Mesendoderm (in vitro differentiated cells): Measurements from ENCODE around the gene ALK.

Experiments
- DNase-seq: peaks from one replicate; pipeline ENCODE4 v3.0.0; 2013
- H2AK5ac ChIP-seq: 2 replicates; pipeline ENCODE4 v1.6.1; 2013; ENCODE audit warnings: low read length, inconsistent platforms
- H2BK120ac ChIP-seq: 2 replicates; pipeline ENCODE4 v1.6.1; 2013; ENCODE audit warnings: low read depth, mild to moderate bottlenecking, low read length, moderate library complexity, mixed read lengths
- H2BK15ac ChIP-seq: replicated peaks from 2 replicates; pipeline ENCODE4 v1.6.1; 2013; ENCODE audit warnings: low read depth, mild to moderate bottlenecking, moderate library complexity
- H2BK5ac ChIP-seq: 2 replicates; pipeline ENCODE4 v1.6.1; 2013; ENCODE audit warnings: low read length, inconsistent platforms
- H3K18ac ChIP-seq: 2 replicates; pipeline ENCODE4 v1.6.1; 2013; ENCODE audit warnings: mild to moderate bottlenecking, low read length, mixed read lengths
- H3K23ac ChIP-seq: one replicate; pipeline ENCODE4 v1.6.1; 2013; ENCODE audit warnings: low read length
- H3K27ac ChIP-seq: 2 replicates; pipeline ENCODE4 v1.5.1; 2013; ENCODE audit warnings: low read depth, mild to moderate bottlenecking, inconsistent platforms, low read length, moderate library complexity
- H3K27me3 ChIP-seq: 2 replicates; pipeline ENCODE4 v1.6.1; 2013; ENCODE audit warnings: low read length, control low read depth, mild to moderate bottlenecking, inconsistent platforms; ENCODE audit not compliant: insufficient read depth, poor library complexity
- H3K36me3 ChIP-seq: 2 replicates; pipeline ENCODE4 v1.6.1; 2013; ENCODE audit warnings: low read length, inconsistent platforms; ENCODE audit not compliant: control insufficient read depth, insufficient read depth
- H3K4ac ChIP-seq: one replicate; pipeline ENCODE4 v1.6.1; 2013; ENCODE audit warnings: low read depth, mild to moderate bottlenecking, low read length, moderate library complexity
- H3K4me1 ChIP-seq: 2 replicates; pipeline ENCODE4 v1.6.1; 2013; ENCODE audit warnings: low read depth, low read length, inconsistent platforms; ENCODE audit not compliant: control insufficient read depth
- H3K4me2 ChIP-seq: 2 replicates; pipeline ENCODE4 v1.6.1; 2013; ENCODE audit warnings: low read length
- H3K4me3 ChIP-seq: 2 replicates; pipeline ENCODE4 v1.5.1; 2013; ENCODE audit warnings: mild to moderate bottlenecking, low read length
- H3K56ac ChIP-seq: one replicate; pipeline ENCODE4 v1.6.1; 2013; ENCODE audit warnings: low read length
- H3K79me1 ChIP-seq: 2 replicates; pipeline ENCODE4 v1.6.1; 2013; ENCODE audit warnings: low read length, inconsistent platforms
- H3K79me2 ChIP-seq: 2 replicates; pipeline ENCODE4 v1.6.1; 2013; ENCODE audit warnings: mild to moderate bottlenecking, low read length; ENCODE audit not compliant: control insufficient read depth, insufficient read depth
- H3K9ac ChIP-seq: 2 replicates; pipeline ENCODE4 v1.6.1; 2013; ENCODE audit warnings: low read length, inconsistent platforms
- H4K5ac ChIP-seq: one replicate; pipeline ENCODE4 v1.6.1; 2013; ENCODE audit warnings: low read length
- H4K8ac ChIP-seq: one replicate; pipeline ENCODE4 v1.6.1; 2013; ENCODE audit warnings: low read depth, mild to moderate bottlenecking, control low read depth, low read length, moderate library complexity
- WGBS: extraction: QIAGEN DNeasy Blood & Tissue Kit; methylation state at CpG from one replicate; pipeline ENCODE4 v1.1.7; 2013; ENCODE audit warnings: low lambda C conversion rate, missing lambda C conversion rate; ENCODE audit not compliant: insufficient coverage; ENCODE audit errors: extremely low coverage; 5-methylcytosine and 5-hydroxymethylcytosine counted together

ALK gene

DNA sequence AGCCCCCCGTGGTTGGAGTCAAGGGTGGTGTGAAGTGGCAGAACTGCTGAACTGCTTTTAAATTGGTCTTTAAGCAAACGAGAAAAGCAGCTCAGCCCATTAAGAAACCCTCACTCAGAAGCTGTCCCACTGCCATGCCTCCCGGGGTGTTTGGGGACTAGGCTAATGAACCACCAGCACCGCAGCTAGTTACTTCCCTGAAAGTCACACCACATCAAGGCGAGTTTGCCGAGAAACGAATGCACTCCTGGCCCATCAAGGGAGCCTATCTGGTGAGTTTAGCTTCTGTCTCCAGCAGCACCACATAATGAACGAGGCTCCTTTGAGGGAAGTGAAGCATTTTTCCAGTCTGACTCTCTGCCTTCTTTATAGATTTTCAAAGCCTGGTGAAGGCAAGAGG is 14.6 kb upstream of the ALK start:
- no peak overlapping the region for H2AK5ac ChIP-seq
- no peak overlapping the region for H3K56ac ChIP-seq
- H3K18ac ChIP-seq, result no peak overlapping the region
- no peak for DNase-seq
- H3K27me3 ChIP-seq, result no peaks in the 10 kb centered on the region
- no peak overlapping the region for H3K4me3 ChIP-seq
- H2BK120ac ChIP-seq, result no peak overlapping the region
- H3K36me3 ChIP-seq, result no peaks in the 10 kb centered on the region
- no peak overlapping the region for H4K5ac ChIP-seq
- no peak overlapping the region for H4K8ac ChIP-seq
- H2BK15ac ChIP-seq, result no peak overlapping the region
- no CpG with 5 or more reads among the region's 8 CpGs for WGBS
- H3K27ac ChIP-seq, result no peak overlapping the region
- no peaks in the 10 kb centered on the region for H3K79me2 ChIP-seq
- H3K4me1 ChIP-seq, result no peaks in the 10 kb centered on the region
- no peak overlapping the region for H3K9ac ChIP-seq
- H3K79me1 ChIP-seq, result no peaks in the 10 kb centered on the region
- H3K23ac ChIP-seq, result no peak overlapping the region
- H2BK5ac ChIP-seq, result no peak overlapping the region
- H3K4ac ChIP-seq, result no peak overlapping the region
- H3K4me2 ChIP-seq, result no peak overlapping the region

DNA sequence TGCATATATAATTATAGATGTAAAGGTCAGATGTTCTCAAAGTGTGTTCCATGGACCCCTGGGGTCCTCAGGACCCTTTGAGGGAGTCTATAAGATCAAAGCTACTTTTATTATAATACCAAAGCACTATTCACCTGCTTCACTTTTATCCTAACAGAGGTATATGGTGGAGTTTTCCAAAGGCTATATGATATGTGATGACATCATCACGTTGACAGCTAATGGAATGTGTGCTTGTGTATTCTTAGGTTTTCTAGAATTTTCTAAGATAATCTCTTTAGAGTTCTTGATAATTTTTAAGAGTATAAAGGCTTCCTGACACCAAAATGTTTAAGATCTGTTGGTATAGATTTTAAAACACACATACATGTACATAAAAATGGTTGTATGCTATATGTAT is 10.4 kb upstream of the ALK start:
- Histone ChIP-seq H3K56ac (no peak overlapping the region), H3K4me3 (no peak overlapping the region), H3K36me3 (no peaks in the 10 kb centered on the region), H3K9ac (no peak overlapping the region), H3K23ac (no peak overlapping the region), H2AK5ac (no peak overlapping the region), H3K18ac (no peak overlapping the region), H3K27me3 (no peaks in the 10 kb centered on the region), H2BK120ac (no peak overlapping the region), H4K5ac (no peak overlapping the region), H2BK15ac (no peak overlapping the region), H3K4ac (no peak overlapping the region), H2BK5ac (no peak overlapping the region), H3K79me1 (no peaks in the 10 kb centered on the region), H3K4me2 (no peak overlapping the region), H3K4me1 (no peaks in the 10 kb centered on the region), H3K27ac (no peak overlapping the region), H4K8ac (no peak overlapping the region), H3K79me2 (no peaks in the 10 kb centered on the region)
- WGBS, result no CpG with 5 or more reads among the region's 1 CpG
- no peak for DNase-seq

DNA sequence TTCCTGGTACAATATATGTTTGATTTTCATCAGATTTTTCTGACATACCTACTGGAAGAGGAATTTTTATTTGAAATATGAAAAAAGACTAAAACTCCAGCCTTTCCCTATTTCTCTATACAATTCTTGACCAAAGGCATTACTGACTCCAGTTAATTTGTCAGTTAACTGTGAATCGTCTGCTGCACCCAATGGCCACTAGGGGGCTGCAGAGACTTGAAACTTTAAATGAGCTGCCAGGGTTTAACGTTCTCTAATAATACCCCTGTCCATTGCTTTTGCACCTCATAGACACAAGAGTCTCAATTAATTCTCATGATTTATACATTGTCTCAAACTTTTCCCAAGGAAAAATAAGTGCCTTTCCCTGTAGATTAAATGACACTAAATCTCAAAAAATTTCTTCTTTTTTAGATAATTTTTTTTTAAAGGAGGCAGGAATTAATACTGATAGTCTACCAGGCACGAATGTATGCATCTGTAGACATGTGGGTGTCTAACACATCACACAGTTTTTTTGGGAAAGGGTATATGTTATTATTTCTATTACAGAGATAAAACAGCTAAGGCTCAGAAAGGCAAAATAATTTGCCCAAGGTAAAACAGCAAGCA is 1.8 kb upstream of the ALK start:
- no peak overlapping the region for H3K23ac ChIP-seq
- H3K18ac ChIP-seq, result no peak overlapping the region
- H2BK120ac ChIP-seq, result no peak overlapping the region
- no peaks in the 10 kb centered on the region for H3K79me1 ChIP-seq
- H3K9ac ChIP-seq, result no peak overlapping the region
- no peak overlapping the region for H4K8ac ChIP-seq
- no peak overlapping the region for H4K5ac ChIP-seq
- no peak overlapping the region for H3K4me3 ChIP-seq
- no peaks in the 10 kb centered on the region for H3K79me2 ChIP-seq
- no CpG with 5 or more reads among the region's 3 CpGs for WGBS
- H3K4ac ChIP-seq, result no peak overlapping the region
- H2BK5ac ChIP-seq, result no peak overlapping the region
- no peak overlapping the region for H3K56ac ChIP-seq
- H3K27me3 ChIP-seq, result peaks cover 14% of the 10 kb centered on the region
- H2BK15ac ChIP-seq, result no peak overlapping the region
- H2AK5ac ChIP-seq, result no peak overlapping the region
- H3K36me3 ChIP-seq, result no peaks in the 10 kb centered on the region
- H3K4me1 ChIP-seq, result no peaks in the 10 kb centered on the region
- H3K27ac ChIP-seq, result no peak overlapping the region
- peak; percentile 71 for DNase-seq
- H3K4me2 ChIP-seq, result no peak overlapping the region

DNA sequence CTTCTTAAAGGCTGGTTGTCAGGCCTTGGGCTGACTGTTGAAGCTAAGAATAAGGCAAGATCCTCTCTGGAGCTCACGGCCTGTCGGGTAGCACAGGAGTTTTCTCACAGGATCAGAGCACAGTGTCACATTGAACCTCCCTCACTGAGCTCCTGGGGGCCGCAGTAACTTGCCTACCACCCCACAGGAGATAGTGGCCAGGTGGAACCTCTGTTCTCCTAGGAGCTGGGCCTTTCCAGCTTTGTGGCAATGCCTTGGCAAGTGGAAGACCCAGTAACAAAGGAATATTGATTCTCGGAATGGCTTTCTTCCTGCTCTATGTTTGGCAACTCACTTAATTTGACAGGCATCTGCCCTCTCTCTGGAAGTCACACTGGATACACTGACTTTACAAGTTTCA is 1.2 kb upstream of the ALK start:
- Histone ChIP-seq H3K56ac (no peak overlapping the region), H3K23ac (no peak overlapping the region), H2BK5ac (no peak overlapping the region), H3K4me3 (no peak overlapping the region), H3K79me1 (no peaks in the 10 kb centered on the region), H3K18ac (no peak overlapping the region), H2AK5ac (no peak overlapping the region), H3K4ac (no peak overlapping the region), H2BK15ac (no peak overlapping the region), H3K27me3 (peaks cover 14% of the 10 kb centered on the region), H2BK120ac (no peak overlapping the region), H3K79me2 (no peaks in the 10 kb centered on the region), H4K5ac (no peak overlapping the region), H3K27ac (no peak overlapping the region), H3K4me2 (no peak overlapping the region), H3K4me1 (no peaks in the 10 kb centered on the region), H4K8ac (no peak overlapping the region), H3K9ac (no peak overlapping the region), H3K36me3 (no peaks in the 10 kb centered on the region)
- DNase-seq, result no peak
- no CpG with 5 or more reads among the region's 4 CpGs for WGBS

DNA sequence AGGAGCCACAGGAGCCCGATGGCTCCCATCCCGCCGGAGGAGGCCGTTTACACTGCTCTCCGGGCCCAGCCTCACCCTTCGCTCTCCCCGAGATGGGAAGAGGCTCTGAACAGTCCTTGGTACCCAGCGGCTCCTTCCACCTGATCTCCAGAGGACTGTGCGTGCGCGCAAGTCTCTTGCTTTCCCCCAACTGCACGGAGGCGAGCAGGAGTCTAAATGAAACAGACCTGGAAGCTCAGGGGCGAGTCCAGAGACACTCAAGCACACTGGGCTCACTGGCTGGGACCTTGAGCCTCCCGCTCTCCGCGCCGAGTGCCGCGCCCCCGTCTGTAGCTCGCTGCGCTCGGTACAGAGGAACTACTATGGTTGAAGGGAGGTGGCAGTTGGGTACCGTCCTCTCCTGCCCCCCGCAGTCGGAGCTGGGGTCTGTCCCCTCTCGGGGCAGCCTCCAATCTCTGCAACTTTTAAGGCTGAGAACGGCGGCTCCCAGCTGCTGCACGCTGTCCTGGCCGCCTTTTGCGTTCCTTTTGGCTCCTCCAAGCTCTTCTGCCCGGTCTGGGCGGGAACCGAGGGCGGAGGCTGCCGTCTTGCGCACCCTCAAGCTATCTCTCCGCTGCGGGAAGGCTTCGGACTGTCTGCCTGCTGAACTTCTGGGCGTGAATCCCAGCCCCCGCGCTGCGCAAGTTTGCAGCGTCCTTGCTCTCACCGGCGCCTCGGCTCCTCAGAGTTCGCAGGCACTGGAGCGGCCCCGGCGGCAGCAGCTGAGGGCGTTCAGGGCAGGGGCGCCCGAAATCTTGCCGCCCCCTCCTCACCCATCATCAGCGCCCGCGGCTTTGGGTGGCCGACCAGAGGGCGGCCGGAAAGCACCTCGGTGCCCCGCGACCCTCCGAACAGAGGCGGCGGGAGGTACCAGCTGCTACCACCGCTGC is 491 bp downstream of the ALK start:
- Histone ChIP-seq H3K56ac (peak overlapping the region; percentile 25), H2BK120ac (no peak overlapping the region), H3K4me1 (no peaks in the 10 kb centered on the region), H3K18ac (no peak overlapping the region), H2BK5ac (no peak overlapping the region), H3K4ac (no peak overlapping the region), H3K9ac (no peak overlapping the region), H3K27me3 (peaks cover 14% of the 10 kb centered on the region), H4K8ac (no peak overlapping the region), H3K36me3 (no peaks in the 10 kb centered on the region), H3K27ac (no peak overlapping the region), H3K23ac (no peak overlapping the region), H4K5ac (no peak overlapping the region), H3K4me2 (peak overlapping the region; percentile 59), H3K4me3 (no peak overlapping the region), H3K79me1 (no peaks in the 10 kb centered on the region), H2AK5ac (no peak overlapping the region), H3K79me2 (no peaks in the 10 kb centered on the region), H2BK15ac (no peak overlapping the region)
- no CpG with 5 or more reads among the region's 71 CpGs for WGBS
- DNase-seq, result peak; percentile 51
